ENCODE data around the gene KRTAP5-2. TPM values are rescaled to one million over a fixed set of nuclear protein-coding genes. Genes with fewer than 3 reads are reported as not detected.

Gene KRTAP5-2
- total and polyA plus RNA-seq, 2 of the 4 experiments (the other 2 are of a cell fraction): not detected

- TF ChIP-seq ELK1 (IDR thresholded peaks at IDR 0.05; ENCODE audit: borderline replicate concordance, low read depth, low read length) (no peak), CHD1 (IDR thresholded peaks at IDR 0.05; ENCODE audit: low read depth, low read length) (no peak), SMC3 (IDR thresholded peaks at IDR 0.05; ENCODE audit: low read depth, low read length) (no peak), MAFK (IDR thresholded peaks at IDR 0.05; ENCODE audit: low read depth, low read length) (no peak), NFE2L2 (IDR thresholded peaks at IDR 0.05; ENCODE audit: low read depth, low read length) (no peak), POLR2A (IDR thresholded peaks at IDR 0.05; ENCODE audit: low read depth, low read length) (no peak), MXI1 (IDR thresholded peaks at IDR 0.05; ENCODE audit: borderline replicate concordance, low read depth, low read length) (no peak), BHLHE40 (IDR thresholded peaks at IDR 0.05; ENCODE audit: low read depth, low read length) (no peak), USF2 (IDR thresholded peaks at IDR 0.05; ENCODE audit: low read depth, low read length) (no peak), FOS (IDR thresholded peaks at IDR 0.05; ENCODE audit: low read depth, low read length) (no peak), CTCF (conservative IDR thresholded peaks at IDR 0.05; ENCODE audit: low read depth, low read length) (no peak), RAD21 (IDR thresholded peaks at IDR 0.05; ENCODE audit: low read length) (no peak), RCOR1 (IDR thresholded peaks at IDR 0.05; ENCODE audit: insufficient replicate concordance, low read length) (no peak), MAZ (IDR thresholded peaks at IDR 0.05; ENCODE audit: borderline replicate concordance, low read depth, low read length) (no peak)
- in situ Hi-C loops (cut with MboI; ENCODE audit: low sequenced_read_pairs): no loop called here
- dilution Hi-C loops (cut with HindIII; ENCODE audit: low sequenced_read_pairs, unreplicated experiment): no loop called here
- H3K36me3 ChIP-seq (ENCODE audit: control insufficient read depth, insufficient read depth, low read length): no peaks in the 10 kb centered on the region
- ChIA-PET CTCF (no interaction called here), POLR2A (ENCODE audit: unreplicated experiment) (no interaction called here)
- H3K4ac ChIP-seq (ENCODE audit: low read depth, low read length): no peak overlapping the region
- H3K27ac ChIP-seq (ENCODE audit: insufficient read depth, low read length): no peak overlapping the region
- H3K27me3 ChIP-seq (ENCODE audit: control insufficient read depth, insufficient read depth, low read length): peaks cover 40% of the 10 kb centered on the region
- no peak overlapping the region for H2BK15ac ChIP-seq (ENCODE audit: low read depth, low read length)
- H3K23ac ChIP-seq (ENCODE audit: low read depth, low read length): no peak overlapping the region
- no peak overlapping the region for H2BK120ac ChIP-seq (ENCODE audit: low read depth, low read length)
- no peak overlapping the region for H3K14ac ChIP-seq (replicated peaks; ENCODE audit: low read depth, low read length)
- H3K4me2 ChIP-seq (ENCODE audit: low read depth, low read length): no peak overlapping the region
- no peaks in the 10 kb centered on the region for H3K79me1 ChIP-seq (ENCODE audit: low read depth in 1 of 2, low read length in 2 of 2)
- H4K5ac ChIP-seq (ENCODE audit: low read depth, low read length): no peak overlapping the region
- no peak overlapping the region for H3K9ac ChIP-seq (ENCODE audit: low read depth, low read length)
- no peak overlapping the region for H2BK5ac ChIP-seq (ENCODE audit: low read depth, low read length, poor library complexity, severe bottlenecking)
- no peaks in the 10 kb centered on the region for H3K4me1 ChIP-seq (ENCODE audit: control insufficient read depth, insufficient read depth, low read length)
- no TSS peak for BruUV-seq (replicated peaks)
- H4K91ac ChIP-seq (ENCODE audit: insufficient read depth, low read depth, low read length): no peak overlapping the region
- no peaks in the 10 kb centered on the region for H4K20me1 ChIP-seq (ENCODE audit: insufficient read depth, low read length)
- H2AFZ ChIP-seq (replicated peaks; ENCODE audit: low read length, poor library complexity): no peak overlapping the region
- DNase-seq (no peak), ATAC-seq (ENCODE audit: low read depth) (no peak)
- H2AK5ac ChIP-seq (ENCODE audit: low read depth, low read length): no peak overlapping the region
- intact Hi-C loops (cut with micrococcal nuclease): no loop called here
- H3K18ac ChIP-seq (ENCODE audit: low read depth, low read length): no peak overlapping the region
- no CpG with 5 or more reads among the region's 6 CpGs for WGBS, 2 experiments (ENCODE audit: extremely low coverage in 2 of 2, insufficient read length in 1 of 2)
- H2BK20ac ChIP-seq (ENCODE audit: low read depth, low read length): no peak overlapping the region
- H2AK9ac ChIP-seq (replicated peaks; ENCODE audit: low read depth, low read length, poor library complexity): no peak overlapping the region
- no peak overlapping the region for H3K4me3 ChIP-seq (ENCODE audit: insufficient read depth, low read depth, low read length)
- H3K56ac ChIP-seq (ENCODE audit: extremely low read depth, insufficient read depth, low read length): no peak overlapping the region
- no peak overlapping the region for H4K8ac ChIP-seq (ENCODE audit: low read depth in 2 of 2, low read length in 2 of 2)
- H3K9me1 ChIP-seq (ENCODE audit: insufficient read depth, low read length): no peaks in the 10 kb centered on the region
- H3K9me3 ChIP-seq (ENCODE audit: control insufficient read depth, insufficient read depth, low read length): no peaks in the 10 kb centered on the region
Measured at GRCh38 chr11:1598816-1599215, 722 bp upstream of the KRTAP5-2 start.
